Adrenal gland (tissue), 5 donors: ENCODE measurements around the gene SCN8A.

Experiments used
- POLR2A ChIP-seq, 2 donors: fragments of 450-650 bp; IDR thresholded peaks; one replicate each; pipeline ENCODE4 v1.6.1; 2017; ENCODE audit warnings: antibody characterized with exemption in 2 of 2, mild to moderate bottlenecking in 2 of 2, moderate library complexity in 1 of 2
- TF ChIP-seq, protein P1 (sequence below), 6 experiments: fragments of 450-650 bp in 4 of 6; fragments of 200-600 bp in 2 of 6; sonication (generic) in 1 of 6; IDR thresholded peaks; 1 replicate in 5 of 6; 2 replicates in 1 of 6; pipeline versions ENCODE4 v1.5.1 to v1.8.0; 2016 to 2021; ENCODE audit warnings: antibody characterized with exemption in 6 of 6, mild to moderate bottlenecking in 2 of 6, moderate library complexity in 1 of 6
- donor health status: DM: no; HTN: no; CAD: no.

- TF ChIP-seq, protein P1, sequence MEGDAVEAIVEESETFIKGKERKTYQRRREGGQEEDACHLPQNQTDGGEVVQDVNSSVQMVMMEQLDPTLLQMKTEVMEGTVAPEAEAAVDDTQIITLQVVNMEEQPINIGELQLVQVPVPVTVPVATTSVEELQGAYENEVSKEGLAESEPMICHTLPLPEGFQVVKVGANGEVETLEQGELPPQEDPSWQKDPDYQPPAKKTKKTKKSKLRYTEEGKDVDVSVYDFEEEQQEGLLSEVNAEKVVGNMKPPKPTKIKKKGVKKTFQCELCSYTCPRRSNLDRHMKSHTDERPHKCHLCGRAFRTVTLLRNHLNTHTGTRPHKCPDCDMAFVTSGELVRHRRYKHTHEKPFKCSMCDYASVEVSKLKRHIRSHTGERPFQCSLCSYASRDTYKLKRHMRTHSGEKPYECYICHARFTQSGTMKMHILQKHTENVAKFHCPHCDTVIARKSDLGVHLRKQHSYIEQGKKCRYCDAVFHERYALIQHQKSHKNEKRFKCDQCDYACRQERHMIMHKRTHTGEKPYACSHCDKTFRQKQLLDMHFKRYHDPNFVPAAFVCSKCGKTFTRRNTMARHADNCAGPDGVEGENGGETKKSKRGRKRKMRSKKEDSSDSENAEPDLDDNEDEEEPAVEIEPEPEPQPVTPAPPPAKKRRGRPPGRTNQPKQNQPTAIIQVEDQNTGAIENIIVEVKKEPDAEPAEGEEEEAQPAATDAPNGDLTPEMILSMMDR (IDR thresholded peaks at IDR 0.05): no peak
- TF ChIP-seq POLR2A (IDR thresholded peaks at IDR 0.05): no peak
Measured at GRCh38 chr12:51759175-51759574, 168.1 kb downstream of the SCN8A start.
